ENCODE measurements around the gene C10orf67.

DNA sequence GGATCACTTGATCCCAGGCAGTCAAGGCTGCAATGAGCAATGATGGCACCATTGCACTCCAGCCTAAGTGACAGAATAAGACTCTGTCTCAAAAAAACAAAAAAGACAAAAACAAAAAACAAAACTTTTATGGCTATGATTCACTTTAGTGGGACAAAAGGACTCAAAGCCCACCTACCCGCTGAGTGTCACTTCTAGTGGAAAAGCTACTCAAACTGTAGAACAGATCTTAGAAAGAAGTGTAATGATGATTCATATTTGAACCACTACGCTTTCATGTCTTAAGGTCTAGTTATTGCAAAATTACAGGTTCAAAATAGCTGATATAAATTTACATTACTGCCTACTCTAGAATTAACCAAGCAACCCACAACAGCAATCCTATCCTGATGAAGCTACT, 47.2 kb upstream of the C10orf67 start:
- TF ChIP-seq EZH2 (IDR thresholded peaks at IDR 0.05; ENCODE audit: insufficient read depth, poor library complexity, severe bottlenecking) (no peak), EZH2phosphoT487 (IDR thresholded peaks at IDR 0.05; ENCODE audit: insufficient read depth, low read depth) (no peak)
